NT2/D1 (cell line): ENCODE measurements around the gene GEMIN8.

Experiments used
- SUZ12 ChIP-seq: IDR thresholded peaks from 2 replicates; pipeline ENCODE4 v1.6.1; 2011; ENCODE audit not compliant: insufficient read length, insufficient read depth; ENCODE audit errors: extremely low read depth
- YY1 ChIP-seq: IDR thresholded peaks from 2 replicates; pipeline ENCODE4 v1.6.1; 2011; ENCODE audit not compliant: insufficient read length, insufficient read depth
- ZNF274 ChIP-seq: IDR thresholded peaks from 2 replicates; pipeline ENCODE4 v1.6.1; 2011; ENCODE audit warnings: mild to moderate bottlenecking, low read depth, low read length

- TF ChIP-seq SUZ12 (no peak), ZNF274 (no peak), YY1 (no peak)
Measured at GRCh38 chrX:14013054-14013453, 16.6 kb downstream of the GEMIN8 start.
